AG10803 (cell line): ENCODE measurements around the gene C6orf58.
"Not testable (repeated sequence)": the region's sequence is repeated elsewhere in the genome, so short reads cannot be mapped to it uniquely, and the experiment has no call there.

Source experiments
- DNase-seq: peaks from one replicate; pipeline ENCODE4 v3.0.0; 2010; ENCODE audit warnings: low read depth
- H3K4me3 ChIP-seq: 2 replicates; pipeline ENCODE4 v1.5.1; 2011; ENCODE audit warnings: mild to moderate bottlenecking, low read length, control low read depth
- CTCF ChIP-seq: conservative IDR thresholded peaks from 2 replicates; pipeline ENCODE4 v1.5.1; 2011; ENCODE audit warnings: mild to moderate bottlenecking, low read length, control low read depth, inconsistent platforms

C6orf58 gene

GRCh38 chr6:127589135-127589534 lies 12.2 kb downstream of the C6orf58 start:
- no peak for TF ChIP-seq CTCF
- no peak for DNase-seq
- no peak overlapping the region for H3K4me3 ChIP-seq

GRCh38 chr6:127590344-127590743 lies 13.4 kb downstream of the C6orf58 start:
- H3K4me3 ChIP-seq, result no peak overlapping the region
- TF ChIP-seq CTCF, result no peak
- DNase-seq, result no peak

- no peak overlapping the region for H3K4me3 ChIP-seq
- no peak for TF ChIP-seq CTCF
- no peak for DNase-seq
Observed at GRCh38 chr6:127592964-127593363, 16.0 kb downstream of the C6orf58 start.

DNA sequence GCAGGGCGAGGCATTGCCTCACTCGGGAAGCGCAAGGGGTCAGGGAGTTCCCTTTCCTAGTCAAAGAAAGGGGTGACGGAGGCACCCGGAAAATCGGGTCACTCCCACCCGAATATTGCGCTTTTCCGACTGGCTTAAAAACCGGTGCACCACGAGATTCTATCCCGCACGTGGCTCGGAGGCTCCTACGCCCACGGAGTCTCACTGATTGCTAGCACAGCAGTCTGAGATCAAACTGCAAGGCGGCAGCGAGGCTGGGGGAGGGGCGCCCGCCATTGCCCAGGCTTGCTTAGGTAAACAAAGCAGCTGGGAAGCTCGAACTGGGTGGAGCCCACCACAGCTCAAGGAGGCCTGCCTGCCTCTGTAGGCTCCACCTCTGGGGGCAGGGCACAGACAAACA lies 16.5 kb downstream of the C6orf58 start:
- DNase-seq, result not testable (repeated sequence)

GRCh38 chr6:127606131-127606562 lies 29.2 kb downstream of the C6orf58 start:
- no peak overlapping the region for H3K4me3 ChIP-seq
- peak; percentile 40 for DNase-seq
- TF ChIP-seq CTCF, result peak; percentile 29

More for the DNA sequence above, 16.5 kb downstream of the C6orf58 start:
- not testable (repeated sequence) for H3K4me3 ChIP-seq

DNA sequence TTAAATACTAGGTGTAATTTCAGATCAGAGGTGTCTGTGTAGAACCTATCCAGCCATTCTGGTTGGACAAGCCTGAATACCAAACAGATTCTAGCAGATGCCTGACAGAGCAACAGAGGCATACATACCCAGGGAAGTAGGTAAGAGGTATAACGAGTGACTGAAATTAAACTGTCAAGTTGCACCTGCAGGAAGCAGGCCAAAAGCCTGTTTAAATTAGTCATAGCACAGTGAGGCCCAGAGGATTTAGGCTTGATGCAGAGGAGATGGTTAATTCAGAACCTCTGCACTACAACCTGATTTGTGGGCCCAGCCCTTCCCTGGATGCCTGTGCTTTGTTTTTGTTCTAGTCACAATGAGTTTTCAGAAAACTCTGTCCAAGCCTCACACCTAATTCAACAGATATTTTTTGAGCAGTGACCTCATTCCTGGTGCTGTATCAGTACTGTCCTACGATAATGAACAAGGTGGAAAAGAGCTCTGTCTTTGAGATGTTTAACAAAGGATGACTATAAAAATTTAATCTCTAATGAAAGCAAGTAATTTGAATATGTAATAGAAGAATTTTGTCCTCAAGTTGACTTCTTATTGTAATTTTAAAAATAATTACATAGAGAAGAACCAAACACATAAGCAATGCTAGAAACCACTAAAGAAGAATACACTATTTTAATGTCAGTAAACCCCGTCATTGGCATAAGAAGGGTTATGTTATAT lies 31.7 kb downstream of the C6orf58 start:
- no peak overlapping the region for H3K4me3 ChIP-seq
- no peak for DNase-seq
- TF ChIP-seq CTCF, result no peak

DNA sequence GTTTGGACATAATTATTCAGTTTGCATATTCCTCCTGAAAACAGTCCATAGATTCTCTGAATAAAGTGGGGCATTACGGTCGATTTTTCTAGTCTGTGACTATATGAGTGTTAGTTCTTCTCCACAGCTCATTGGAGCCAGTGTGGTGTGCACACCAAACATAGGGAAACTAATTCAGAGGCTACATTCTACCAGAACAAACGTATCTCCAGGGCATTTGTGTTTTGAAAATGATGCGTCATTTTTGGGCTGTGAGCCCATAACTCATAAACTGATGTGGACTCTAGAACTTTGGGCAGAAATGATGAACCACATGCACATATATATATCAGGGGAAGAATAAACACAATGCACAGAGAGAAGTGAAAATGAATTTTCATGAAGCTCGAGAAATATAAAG lies 41.8 kb downstream of the C6orf58 start:
- no peak overlapping the region for H3K4me3 ChIP-seq
- no peak for TF ChIP-seq CTCF
- no peak for DNase-seq
